ENCODE measurements around the gene DCUN1D2. TPM values are rescaled to one million over a fixed set of nuclear protein-coding genes. Genes with fewer than 3 reads are reported as not detected.
"Not testable (repeated sequence)": the region's sequence is repeated elsewhere in the genome, so short reads cannot be mapped to it uniquely, and the experiment has no call there.

Gene DCUN1D2
- polyA plus RNA-seq, 3 donors, result 3.1 to 16.7 (median 6.1) TPM

GRCh38 chr13:113472355-113473025, 18.0 kb downstream of the DCUN1D2 start:
- Histone ChIP-seq H3K4me1 (ENCODE audit: control insufficient read depth in 1 of 2, insufficient read depth in 2 of 2, low read length in 2 of 2) (peaks cover 13 to 14% of the 10 kb centered on the region in 2 donors), H3K27ac (ENCODE audit: low read depth in 1 of 2, low read length in 2 of 2) (no peak overlapping the region), H3K9ac (ENCODE audit: insufficient read depth, low read length, poor library complexity, severe bottlenecking) (no peak overlapping the region), H3K27me3 (ENCODE audit: control insufficient read depth in 2 of 2, insufficient read depth in 2 of 2, low read length in 2 of 2) (no peaks in the 10 kb centered on the region), H3K79me2 (ENCODE audit: insufficient read depth, low read length) (no peaks in the 10 kb centered on the region), H3K9me3 (replicated peaks in 1 of 2; ENCODE audit: control insufficient read depth in 1 of 2, insufficient read depth in 1 of 2, low read length in 2 of 2) (no peaks in the 10 kb centered on the region), H3K36me3 (replicated peaks in 1 of 2; ENCODE audit: control insufficient read depth in 1 of 2, insufficient read depth in 2 of 2, low read length in 2 of 2) (peaks cover 27 to 62% of the 10 kb centered on the region in 2 donors), H3K4me3 (replicated peaks in 1 of 3; ENCODE audit: low read depth in 2 of 3, low read length in 3 of 3) (no peak overlapping the region), H4K20me1 (ENCODE audit: insufficient read depth, low read length) (peaks cover 7% of the 10 kb centered on the region), H3K4me2 (replicated peaks; ENCODE audit: extremely low read depth, low read length, poor library complexity, severe bottlenecking) (no peak overlapping the region), H2AFZ (ENCODE audit: insufficient read depth, low read depth, low read length, poor library complexity, severe bottlenecking) (no peak overlapping the region)
- Mint-ChIP-seq H3K27ac (peak overlapping the region in 3 of 7 donors; percentile 38 to 75 (median 66)), H3K4me3 (no peak overlapping the region), H3K4me1 (peaks cover 25% of the 10 kb centered on the region), H3K9me3 (peaks cover 0 to 2% (median 0%) of the 10 kb centered on the region in 7 donors), H3K36me3 (peaks cover 52 to 66% of the 10 kb centered on the region in 2 donors), H3K27me3 (ENCODE audit: low read depth in 3 of 3) (peaks cover 0 to 2% (median 0%) of the 10 kb centered on the region in 3 donors)
- 96% methylated on average over 27 of the region's 28 CpGs for WGBS (ENCODE audit: insufficient coverage)
- intact Hi-C loops (cut with micrococcal nuclease), result no loop called here
- no peak for DNase-seq
- no peak for TF ChIP-seq CTCF (IDR thresholded peaks at IDR 0.05)

- intact Hi-C loops (cut with micrococcal nuclease), result no loop called here
Observed at GRCh38 chr13:113471844-113472243, 18.7 kb downstream of the DCUN1D2 start.

GRCh38 chr13:113470635-113471163, 19.8 kb downstream of the DCUN1D2 start:
- H3K4me3 ChIP-seq (replicated peaks in 1 of 3; ENCODE audit: low read depth in 2 of 3, low read length in 3 of 3); H3K27me3 ChIP-seq (ENCODE audit: control insufficient read depth in 2 of 2, insufficient read depth in 2 of 2, low read length in 2 of 2); intact Hi-C loops (cut with micrococcal nuclease); H2AFZ ChIP-seq (ENCODE audit: insufficient read depth, low read depth, low read length, poor library complexity, severe bottlenecking); DNase-seq; H3K27ac ChIP-seq (ENCODE audit: low read depth in 1 of 2, low read length in 2 of 2); H3K9me3 ChIP-seq (replicated peaks in 1 of 2; ENCODE audit: control insufficient read depth in 1 of 2, insufficient read depth in 1 of 2, low read length in 2 of 2); H3K9ac ChIP-seq (ENCODE audit: insufficient read depth, low read length, poor library complexity, severe bottlenecking); H3K79me2 ChIP-seq (ENCODE audit: insufficient read depth, low read length); H3K4me3 Mint-ChIP-seq; H4K20me1 ChIP-seq (ENCODE audit: insufficient read depth, low read length); H3K4me2 ChIP-seq (replicated peaks; ENCODE audit: extremely low read depth, low read length, poor library complexity, severe bottlenecking); H3K27me3 Mint-ChIP-seq (ENCODE audit: low read depth in 3 of 3); H3K9me3 Mint-ChIP-seq: not testable (repeated sequence)
- Mint-ChIP-seq H3K36me3 (peaks cover 42 to 61% of the 10 kb centered on the region in 2 donors), H3K4me1 (peaks cover 25% of the 10 kb centered on the region), H3K27ac (peak overlapping the region in 4 of 7 donors; percentile 43 to 82 (median 54))
- Histone ChIP-seq H3K4me1 (ENCODE audit: control insufficient read depth in 1 of 2, insufficient read depth in 2 of 2, low read length in 2 of 2) (peaks cover 13 to 14% of the 10 kb centered on the region in 2 donors), H3K36me3 (replicated peaks in 1 of 2; ENCODE audit: control insufficient read depth in 1 of 2, insufficient read depth in 2 of 2, low read length in 2 of 2) (peaks cover 18 to 62% of the 10 kb centered on the region in 2 donors)
- WGBS (ENCODE audit: insufficient coverage), result 100% methylated on average over 1 of the region's 4 CpGs

More at GRCh38 chr13:113471844-113472243, 18.7 kb downstream of the DCUN1D2 start:
- no peak overlapping the region for H3K27ac ChIP-seq (ENCODE audit: low read depth in 1 of 2, low read length in 2 of 2)
- no peak overlapping the region for H3K9ac ChIP-seq (ENCODE audit: insufficient read depth, low read length, poor library complexity, severe bottlenecking)
- no peak overlapping the region for H3K4me3 Mint-ChIP-seq
- WGBS (ENCODE audit: insufficient coverage), result 100% methylated on average over 1 of the region's 11 CpGs
- no peak overlapping the region for H3K4me2 ChIP-seq (replicated peaks; ENCODE audit: extremely low read depth, low read length, poor library complexity, severe bottlenecking)
- H3K9me3 ChIP-seq (replicated peaks in 1 of 2; ENCODE audit: control insufficient read depth in 1 of 2, insufficient read depth in 1 of 2, low read length in 2 of 2), result no peaks in the 10 kb centered on the region
- no peak overlapping the region for H2AFZ ChIP-seq (ENCODE audit: insufficient read depth, low read depth, low read length, poor library complexity, severe bottlenecking)
- peaks cover 0 to 2% (median 0%) of the 10 kb centered on the region in 3 donors for H3K27me3 Mint-ChIP-seq (ENCODE audit: low read depth in 3 of 3)
- peak overlapping the region in 3 of 7 donors; percentile 44 to 68 (median 49) for H3K27ac Mint-ChIP-seq
- H3K79me2 ChIP-seq (ENCODE audit: insufficient read depth, low read length), result no peaks in the 10 kb centered on the region
- peaks cover 13 to 14% of the 10 kb centered on the region in 2 donors for H3K4me1 ChIP-seq (ENCODE audit: control insufficient read depth in 1 of 2, insufficient read depth in 2 of 2, low read length in 2 of 2)
- no peak for TF ChIP-seq CTCF (IDR thresholded peaks at IDR 0.05)
- H3K36me3 ChIP-seq (replicated peaks in 1 of 2; ENCODE audit: control insufficient read depth in 1 of 2, insufficient read depth in 2 of 2, low read length in 2 of 2), result peaks cover 27 to 62% of the 10 kb centered on the region in 2 donors
- H3K27me3 ChIP-seq (ENCODE audit: control insufficient read depth in 2 of 2, insufficient read depth in 2 of 2, low read length in 2 of 2), result no peaks in the 10 kb centered on the region
- DNase-seq, result no peak
- peaks cover 7% of the 10 kb centered on the region for H4K20me1 ChIP-seq (ENCODE audit: insufficient read depth, low read length)
- H3K4me3 ChIP-seq (replicated peaks in 1 of 3; ENCODE audit: low read depth in 2 of 3, low read length in 3 of 3), result no peak overlapping the region
- peaks cover 53 to 66% of the 10 kb centered on the region in 2 donors for H3K36me3 Mint-ChIP-seq
- peaks cover 0 to 2% (median 0%) of the 10 kb centered on the region in 7 donors for H3K9me3 Mint-ChIP-seq
- H3K4me1 Mint-ChIP-seq, result peaks cover 25% of the 10 kb centered on the region
